ENCODE results near the gene RAB31. TPM values are rescaled to one million over a fixed set of nuclear protein-coding genes. Genes with fewer than 3 reads are reported as not detected.
A peak's percentile ranks its signal among the peaks of the same experiment; 100 is the strongest.

Gene RAB31
- total and polyA plus RNA-seq, 2 of the 13 experiments (the other 11 are each of a cell fraction or from before 2014, with no cell fraction given) = 1.1 to 1.7 TPM

GRCh38 chr18:9854801-9855676 lies 146.9 kb downstream of the RAB31 start (continued):
- TF ChIP-seq ZNF503 (CRISPR knock-in tag; IDR thresholded peaks at IDR 0.05) (peak; percentile 59; the same call in 1 of the 2 replicates), ZNF10 (CRISPR knock-in tag; IDR thresholded peaks at IDR 0.05; ENCODE audit: borderline replicate concordance, low read depth) (no peak), ZNF547 (CRISPR knock-in tag; IDR thresholded peaks at IDR 0.05) (no peak), RERE (CRISPR knock-in tag; IDR thresholded peaks at IDR 0.05; ENCODE audit: low read depth) (peak; percentile 36; the same call in 1 of the 2 replicates), MED1 (CRISPR knock-in tag; IDR thresholded peaks at IDR 0.05) (peak; percentile 80), ZBTB26 (CRISPR knock-in tag; IDR thresholded peaks at IDR 0.05; ENCODE audit: borderline replicate concordance) (0 out of 2 replicates have a peak, but pooled peaks have one; percentile 67), CEBPG (CRISPR knock-in tag; IDR thresholded peaks at IDR 0.05) (peak; percentile 32; the same call in 1 of the 2 replicates), NR2F1 (CRISPR knock-in tag; IDR thresholded peaks at IDR 0.05) (peak in 1 of 2 experiments; percentile 39; a peak in 1 of 4 replicates), ZBTB43 (CRISPR knock-in tag; conservative IDR thresholded peaks at IDR 0.05) (0 out of 2 replicates have a peak, but pooled peaks have one; percentile 61), FOXO1 (CRISPR knock-in tag; IDR thresholded peaks at IDR 0.05) (peak; percentile 74; the same call in 1 of the 2 replicates), ZNF776 (CRISPR knock-in tag; IDR thresholded peaks at IDR 0.05) (no peak), HMG20A (CRISPR knock-in tag; IDR thresholded peaks at IDR 0.05; ENCODE audit: borderline replicate concordance) (peak; percentile 68; the same call in 1 of the 2 replicates), ZNF800 (CRISPR knock-in tag; IDR thresholded peaks at IDR 0.05) (peak; percentile 36; the same call in 1 of the 2 replicates), SIX4 (CRISPR knock-in tag; IDR thresholded peaks at IDR 0.05) (no peak), KAT8 (CRISPR knock-in tag; IDR thresholded peaks at IDR 0.05) (peak; percentile 54), ZBTB7B (CRISPR knock-in tag; IDR thresholded peaks at IDR 0.05) (no peak), NR3C1 (CRISPR knock-in tag; IDR thresholded peaks at IDR 0.05) (no peak)
